Right atrium auricular region (tissue), 2 donors: ENCODE data around the gene CPT1B. TPM values are rescaled to one million over a fixed set of nuclear protein-coding genes. Genes with fewer than 3 reads are reported as not detected.

Source experiments
- DNase-seq: peaks from one replicate; pipeline ENCODE4 v3.0.0-alpha.2; 2019; ENCODE audit warnings: low spot score
- H3K27ac ChIP-seq, 2 donors: fragments of 200-600 bp; sonication (generic); 1 replicate in 1 of 2; 2 replicates in 1 of 2; pipeline ENCODE4 v1.5.1; 2016 to 2019
- H3K27me3 ChIP-seq, 2 donors: fragments of 200-600 bp; sonication (generic); one replicate each; pipeline versions ENCODE4 v1.5.1 to v1.6.0; 2017 to 2019
- H3K36me3 ChIP-seq: fragments of 200-600 bp; sonication (generic); one replicate; pipeline ENCODE4 v1.5.1; 2016
- H3K4me1 ChIP-seq, 2 donors: fragments of 200-600 bp; sonication (generic); one replicate each; pipeline versions ENCODE4 v1.5.1 to v1.6.0; 2017 to 2019
- H3K4me3 ChIP-seq, 2 donors: fragments of 200-600 bp; sonication (generic); 1 replicate in 1 of 2; 2 replicates in 1 of 2; pipeline ENCODE4 v1.5.1; 2017 to 2019; ENCODE audit warnings: mild to moderate bottlenecking in 1 of 2, moderate library complexity in 1 of 2
- H3K9me3 ChIP-seq, 2 donors: fragments of 200-600 bp; sonication (generic); one replicate each; pipeline ENCODE4 v1.5.1; 2019
- CTCF ChIP-seq, 2 donors: fragments of 200-600 bp; sonication (generic); IDR thresholded peaks; one replicate each; pipeline ENCODE4 v1.5.1; 2019; ENCODE audit warnings: antibody characterized with exemption in 2 of 2
- total RNA-seq, 2 donors: library from RNA; depleted of rRNA; stranded (reverse); fragments of >200 nt; gene quantifications; one replicate each; pipeline ENCODE4 v1.1.0, GENCODE V29; 2016

The CPT1B gene
- total RNA-seq, 2 donors from 2014 or later = 184 to 281 TPM

GRCh38 chr22:50613291-50613981 lies 35.2 kb upstream of the CPT1B start:
- no peaks in the 10 kb centered on the region for H3K4me1 ChIP-seq
- no peak for DNase-seq
- H3K36me3 ChIP-seq = no peaks in the 10 kb centered on the region
- no peak overlapping the region for H3K27ac ChIP-seq
- no peaks in the 10 kb centered on the region for H3K27me3 ChIP-seq
- no peak overlapping the region for H3K4me3 ChIP-seq
- TF ChIP-seq CTCF (IDR thresholded peaks at IDR 0.05) = no peak
- no peaks in the 10 kb centered on the region for H3K9me3 ChIP-seq

GRCh38 chr22:50612528-50613221 lies 34.4 kb upstream of the CPT1B start:
- Histone ChIP-seq H3K27ac (no peak overlapping the region), H3K36me3 (no peaks in the 10 kb centered on the region), H3K27me3 (no peaks in the 10 kb centered on the region), H3K4me1 (no peaks in the 10 kb centered on the region), H3K9me3 (no peaks in the 10 kb centered on the region), H3K4me3 (no peak overlapping the region)
- no peak for DNase-seq
- TF ChIP-seq CTCF (IDR thresholded peaks at IDR 0.05) = no peak

GRCh38 chr22:50612168-50612527 lies 33.9 kb upstream of the CPT1B start:
- H3K9me3 ChIP-seq = no peaks in the 10 kb centered on the region
- H3K27ac ChIP-seq = no peak overlapping the region
- H3K27me3 ChIP-seq = no peaks in the 10 kb centered on the region
- H3K36me3 ChIP-seq = no peaks in the 10 kb centered on the region
- no peak for DNase-seq
- TF ChIP-seq CTCF (IDR thresholded peaks at IDR 0.05) = no peak
- no peak overlapping the region for H3K4me3 ChIP-seq
- no peaks in the 10 kb centered on the region for H3K4me1 ChIP-seq

DNA sequence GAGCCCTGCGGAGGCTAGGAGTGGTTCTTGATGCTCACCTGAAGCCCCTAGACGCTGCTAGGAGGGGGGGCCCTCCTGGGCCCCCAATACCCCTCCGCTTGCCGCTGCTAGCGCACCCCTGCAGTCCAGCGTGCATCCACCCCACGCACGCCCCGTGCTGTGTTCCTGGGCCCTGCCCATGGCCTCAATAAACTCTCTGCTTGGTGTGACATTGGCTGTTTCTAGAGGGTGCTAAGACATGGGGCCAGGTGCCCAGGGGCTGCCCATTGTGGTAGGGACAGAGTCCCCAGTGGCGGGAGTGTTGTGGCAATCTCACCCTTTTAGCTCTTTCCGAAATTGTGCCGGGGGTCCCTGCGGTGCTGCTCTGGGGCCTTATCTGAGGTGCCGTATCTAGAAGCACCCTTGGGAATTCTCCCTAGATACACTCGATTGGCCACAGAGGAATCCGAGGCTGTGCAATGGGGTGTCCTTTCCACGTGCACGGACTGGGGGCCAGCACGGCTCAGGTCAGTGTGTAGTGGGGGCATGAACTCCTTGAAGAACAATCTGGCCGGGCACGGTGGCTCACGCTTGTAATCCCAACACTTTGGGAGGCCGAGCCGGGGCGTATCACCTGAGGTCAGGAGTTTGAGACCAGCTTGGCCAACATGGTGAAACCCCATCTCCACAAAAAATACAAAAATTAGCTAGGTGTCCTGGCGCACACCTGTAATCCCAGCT lies 33.3 kb upstream of the CPT1B start:
- no peak for TF ChIP-seq CTCF (IDR thresholded peaks at IDR 0.05)

GRCh38 chr22:50610581-50610980 lies 32.4 kb upstream of the CPT1B start:
- no peak for DNase-seq
- TF ChIP-seq CTCF (IDR thresholded peaks at IDR 0.05) = no peak
- no peaks in the 10 kb centered on the region for H3K36me3 ChIP-seq
- no peaks in the 10 kb centered on the region for H3K4me1 ChIP-seq
- no peaks in the 10 kb centered on the region for H3K9me3 ChIP-seq
- H3K27ac ChIP-seq = no peak overlapping the region
- no peaks in the 10 kb centered on the region for H3K27me3 ChIP-seq
- H3K4me3 ChIP-seq = no peak overlapping the region

More for the DNA sequence above, 33.3 kb upstream of the CPT1B start:
- Histone ChIP-seq H3K4me1 (no peaks in the 10 kb centered on the region), H3K9me3 (no peaks in the 10 kb centered on the region), H3K27me3 (no peaks in the 10 kb centered on the region), H3K27ac (no peak overlapping the region), H3K36me3 (no peaks in the 10 kb centered on the region), H3K4me3 (no peak overlapping the region)
- no peak for DNase-seq
